ENCODE data around the gene DDX6. TPM values are rescaled to one million over a fixed set of nuclear protein-coding genes. Genes with fewer than 3 reads are reported as not detected.

Gene DDX6
- total RNA-seq, 2 experiments from 2014 or later: 46.5 to 128 TPM

GRCh38 chr11:118790357-118791110, 430 bp downstream of the DDX6 start:
- no peaks in the 10 kb centered on the region for H3K9me3 ChIP-seq (ENCODE audit: low read length)
- ChIA-PET CTCF (ENCODE audit: unreplicated experiment) (interaction anchor here (0.9 to 1.2 kb wide), 8 partner anchors 29 to 105 kb away, joined by 3 to 4 read pairs (median 3); no protein-coding TSS in a partner anchor), POLR2A (interaction anchor here (0.6 to 7.7 kb wide), 30 partner anchors 10 to 388 kb away, joined by 3 to 94 read pairs (median 4); partner anchors contain the start of genes BCL9L and CXCR5)
- peaks cover 56% of the 10 kb centered on the region for H3K4me1 ChIP-seq (ENCODE audit: insufficient read depth, low read length, poor library complexity, severe bottlenecking)
- H2AFZ ChIP-seq (ENCODE audit: low read length): peak overlapping the region; percentile 78
- H3K79me2 ChIP-seq (ENCODE audit: insufficient read depth, low read depth, low read length): peaks cover 52% of the 10 kb centered on the region
- peaks cover 28% of the 10 kb centered on the region for H3K36me3 ChIP-seq (ENCODE audit: insufficient read depth, low read length)
- H4K20me1 ChIP-seq (ENCODE audit: insufficient read depth, low read length): peaks cover 15% of the 10 kb centered on the region; the same call in 1 of the 2 replicates
- H3K4me3 ChIP-seq (ENCODE audit: low read depth, low read length, poor library complexity, severe bottlenecking): peak overlapping the region; percentile 99
- TF ChIP-seq CTCF (conservative IDR thresholded peaks at IDR 0.05; ENCODE audit: low read length) (peak; percentile 78), EZH2phosphoT487 (IDR thresholded peaks at IDR 0.05; ENCODE audit: borderline replicate concordance, low read depth, low read length) (no peak)
- H3K4me2 ChIP-seq (ENCODE audit: low read length): peak overlapping the region; percentile 87
- H3K27ac ChIP-seq (ENCODE audit: low read depth, low read length, poor library complexity, severe bottlenecking): peak overlapping the region; percentile 96
- intact Hi-C loops (cut with micrococcal nuclease; ENCODE audit: unreplicated experiment): loop anchor here (1.0 to 5.0 kb wide), 8 partner anchors 30 to 307 kb away; a partner anchor contains a TSS
- BruUV-seq (replicated peaks): no TSS peak
- peak; percentile 78 for DNase-seq (ENCODE audit: low spot score)
- no peaks in the 10 kb centered on the region for H3K9me2 ChIP-seq (ENCODE audit: insufficient read depth, low read length)

GRCh38 chr11:118789501-118790356, 1.2 kb downstream of the DDX6 start:
- Histone ChIP-seq H3K9me3 (ENCODE audit: low read length) (no peaks in the 10 kb centered on the region), H3K79me2 (ENCODE audit: insufficient read depth, low read depth, low read length) (peaks cover 60% of the 10 kb centered on the region), H3K4me1 (ENCODE audit: insufficient read depth, low read length, poor library complexity, severe bottlenecking) (peaks cover 64% of the 10 kb centered on the region), H3K27ac (ENCODE audit: low read depth, low read length, poor library complexity, severe bottlenecking) (peak overlapping the region; percentile 96), H3K4me3 (ENCODE audit: low read depth, low read length, poor library complexity, severe bottlenecking) (peak overlapping the region; percentile 99), H3K4me2 (ENCODE audit: low read length) (peak overlapping the region; percentile 87), H4K20me1 (ENCODE audit: insufficient read depth, low read length) (peaks cover 16% of the 10 kb centered on the region; the same call in 1 of the 2 replicates), H2AFZ (ENCODE audit: low read length) (no peak overlapping the region), H3K36me3 (ENCODE audit: insufficient read depth, low read length) (peaks cover 36% of the 10 kb centered on the region), H3K9me2 (ENCODE audit: insufficient read depth, low read length) (no peaks in the 10 kb centered on the region)
- CTCF ChIA-PET (ENCODE audit: unreplicated experiment): interaction anchor here (0.9 to 1.3 kb wide), 6 partner anchors 31 to 101 kb away, joined by 3 to 5 read pairs (median 4); partner anchors contain the start of gene CXCR5
- intact Hi-C loops (cut with micrococcal nuclease; ENCODE audit: unreplicated experiment): loop anchor here (1.0 to 5.0 kb wide), 5 partner anchors 50 to 308 kb away; a partner anchor contains a TSS
- BruUV-seq (replicated peaks): TSS peak; percentile 30
- no peak for TF ChIP-seq EZH2phosphoT487 (IDR thresholded peaks at IDR 0.05; ENCODE audit: borderline replicate concordance, low read depth, low read length)
- TF ChIP-seq CTCF (conservative IDR thresholded peaks at IDR 0.05; ENCODE audit: low read length): no peak
- POLR2A ChIA-PET: interaction anchor here (0.5 to 7.7 kb wide), 18 partner anchors 9 to 286 kb away, joined by 3 to 94 read pairs (median 4); partner anchors contain the start of genes BCL9L and CXCR5
- peak; percentile 68 for DNase-seq (ENCODE audit: low spot score)

All from OCI-LY7 (cell line).